GM10266 (cell line): ENCODE results near the gene EXOC6B.

ENCODE experiments used
- DNase-seq: peaks from one replicate; pipeline ENCODE4 v3.0.0; 2012; ENCODE audit errors: extremely low spot score
- TF ChIP-seq, protein P1 (sequence below): IDR thresholded peaks from 2 replicates; pipeline ENCODE4 v1.5.1; 2012; ENCODE audit warnings: mild to moderate bottlenecking, low read depth; ENCODE audit not compliant: control insufficient read depth, insufficient read depth; ENCODE audit errors: missing control alignments

Gene EXOC6B

DNA sequence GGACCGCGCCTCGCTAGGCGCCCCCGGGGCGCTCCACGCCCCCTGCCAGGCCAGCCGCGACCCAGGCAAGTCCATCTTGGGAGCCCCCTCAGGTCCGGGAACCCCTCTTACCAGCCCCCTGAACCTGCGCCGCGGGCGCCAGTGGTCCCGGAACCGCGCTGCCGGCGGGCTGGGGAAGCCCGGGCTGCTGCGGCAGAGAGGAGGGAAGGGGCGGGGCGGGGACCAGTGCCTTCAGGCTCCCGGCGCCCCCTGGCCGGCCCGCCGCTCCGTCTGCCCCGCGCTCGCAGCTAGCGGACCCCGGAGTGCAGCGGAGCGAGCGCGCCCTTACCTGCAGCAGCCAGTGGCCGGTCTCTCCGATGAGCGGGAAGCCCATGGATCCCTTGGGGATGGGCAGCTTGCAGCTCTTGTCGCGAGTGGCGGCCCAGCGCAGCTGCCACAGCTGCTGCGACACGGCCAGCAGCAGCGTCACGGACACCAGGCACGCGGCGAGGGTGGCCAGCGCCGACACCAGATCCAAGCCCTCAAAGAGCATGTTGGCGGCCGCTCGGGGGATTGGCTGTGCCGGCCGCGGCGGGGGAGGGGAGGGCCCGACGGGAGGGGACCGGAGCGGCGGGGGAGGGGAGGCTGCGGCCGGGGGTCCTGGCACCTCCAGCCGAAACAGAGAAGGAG lies 678.4 kb downstream of the EXOC6B start, which contains the start of gene CYP26B1:
TSS of gene CYP26B1 (minus strand) at position 560 of the 669 bp plus-strand sequence. CDS start at position 532, 28 bp downstream.
- TF ChIP-seq, protein P1, sequence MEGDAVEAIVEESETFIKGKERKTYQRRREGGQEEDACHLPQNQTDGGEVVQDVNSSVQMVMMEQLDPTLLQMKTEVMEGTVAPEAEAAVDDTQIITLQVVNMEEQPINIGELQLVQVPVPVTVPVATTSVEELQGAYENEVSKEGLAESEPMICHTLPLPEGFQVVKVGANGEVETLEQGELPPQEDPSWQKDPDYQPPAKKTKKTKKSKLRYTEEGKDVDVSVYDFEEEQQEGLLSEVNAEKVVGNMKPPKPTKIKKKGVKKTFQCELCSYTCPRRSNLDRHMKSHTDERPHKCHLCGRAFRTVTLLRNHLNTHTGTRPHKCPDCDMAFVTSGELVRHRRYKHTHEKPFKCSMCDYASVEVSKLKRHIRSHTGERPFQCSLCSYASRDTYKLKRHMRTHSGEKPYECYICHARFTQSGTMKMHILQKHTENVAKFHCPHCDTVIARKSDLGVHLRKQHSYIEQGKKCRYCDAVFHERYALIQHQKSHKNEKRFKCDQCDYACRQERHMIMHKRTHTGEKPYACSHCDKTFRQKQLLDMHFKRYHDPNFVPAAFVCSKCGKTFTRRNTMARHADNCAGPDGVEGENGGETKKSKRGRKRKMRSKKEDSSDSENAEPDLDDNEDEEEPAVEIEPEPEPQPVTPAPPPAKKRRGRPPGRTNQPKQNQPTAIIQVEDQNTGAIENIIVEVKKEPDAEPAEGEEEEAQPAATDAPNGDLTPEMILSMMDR = no peak
- no peak for DNase-seq

DNA sequence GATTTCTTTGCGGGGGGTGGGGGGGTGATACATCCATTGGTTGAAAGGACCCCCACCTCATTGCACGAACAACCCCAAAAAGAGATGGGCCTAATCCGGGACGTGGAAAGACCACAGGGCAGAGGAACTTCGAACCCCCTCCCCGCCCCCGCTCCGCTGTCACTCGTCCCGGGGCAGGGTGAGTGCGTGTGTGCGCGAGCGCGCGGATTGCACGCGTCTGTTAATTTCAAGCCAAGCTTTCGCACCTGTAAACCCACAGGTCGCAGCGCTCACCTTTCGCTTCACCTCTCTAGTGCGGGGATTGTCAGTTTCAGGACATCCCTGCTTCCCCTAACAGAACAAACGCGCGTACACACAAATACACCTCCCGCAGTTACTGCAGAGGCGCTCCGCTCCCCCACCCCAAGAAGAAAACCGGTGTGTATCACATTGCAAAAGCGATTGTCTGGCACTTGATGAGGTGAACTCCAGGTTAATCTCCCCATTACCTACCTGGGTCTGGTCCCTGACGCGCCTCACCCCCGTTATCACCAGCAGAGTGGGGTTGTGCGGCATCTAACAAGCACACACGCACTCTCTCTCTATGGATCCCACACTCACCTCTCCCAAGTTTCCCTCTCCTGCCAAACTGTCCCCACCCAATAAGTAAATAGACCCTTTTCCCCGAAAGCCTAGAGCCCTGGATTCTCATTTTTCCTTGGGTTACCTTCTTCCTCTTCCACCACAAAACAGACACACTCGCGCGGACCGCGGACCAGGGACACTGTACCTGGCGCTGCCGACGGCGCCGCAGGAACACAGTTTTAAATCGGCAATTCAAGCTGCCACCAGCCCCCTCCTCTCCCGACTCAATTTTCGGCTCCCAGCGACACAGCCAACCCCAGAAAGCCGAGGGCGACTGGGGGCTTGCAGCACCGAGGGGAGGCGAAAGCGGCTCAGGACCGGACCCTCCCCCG lies 679.2 kb downstream of the EXOC6B start:
- TF ChIP-seq, protein P1 = no peak
- DNase-seq = no peak

DNA sequence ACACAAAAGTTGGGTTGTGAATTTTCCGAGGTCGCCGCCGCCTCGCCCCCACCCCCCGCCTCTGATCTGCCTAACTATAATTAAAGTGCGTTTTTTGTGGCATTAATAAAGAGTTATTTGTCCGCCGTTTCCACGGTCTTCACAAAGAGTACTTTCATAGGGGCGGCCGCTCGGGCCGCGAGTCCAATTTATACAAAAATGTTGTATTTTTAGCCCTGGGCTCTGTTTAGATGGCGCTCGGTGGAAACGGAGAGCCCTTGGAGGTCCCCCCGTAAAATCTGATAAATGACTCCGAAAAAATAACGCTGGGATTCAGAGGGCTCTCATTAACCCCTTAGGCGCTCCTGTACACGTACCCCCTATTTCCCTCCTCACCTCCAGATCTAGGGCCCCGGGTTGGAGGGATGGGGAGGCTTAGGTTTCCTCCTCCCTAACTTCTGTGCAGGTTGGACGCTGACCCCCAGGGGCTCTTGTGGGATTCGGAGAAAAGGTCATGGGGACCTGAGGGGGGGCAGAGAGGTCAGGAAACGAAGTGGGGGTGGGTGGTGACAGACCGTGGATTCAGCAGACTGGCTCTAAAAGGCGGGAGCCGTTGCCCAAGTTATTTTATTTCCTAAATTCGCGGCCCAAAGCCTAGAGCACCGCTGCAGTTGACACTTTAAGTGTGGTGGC lies 680.0 kb downstream of the EXOC6B start:
- DNase-seq = no peak
- TF ChIP-seq, protein P1 = no peak

DNA sequence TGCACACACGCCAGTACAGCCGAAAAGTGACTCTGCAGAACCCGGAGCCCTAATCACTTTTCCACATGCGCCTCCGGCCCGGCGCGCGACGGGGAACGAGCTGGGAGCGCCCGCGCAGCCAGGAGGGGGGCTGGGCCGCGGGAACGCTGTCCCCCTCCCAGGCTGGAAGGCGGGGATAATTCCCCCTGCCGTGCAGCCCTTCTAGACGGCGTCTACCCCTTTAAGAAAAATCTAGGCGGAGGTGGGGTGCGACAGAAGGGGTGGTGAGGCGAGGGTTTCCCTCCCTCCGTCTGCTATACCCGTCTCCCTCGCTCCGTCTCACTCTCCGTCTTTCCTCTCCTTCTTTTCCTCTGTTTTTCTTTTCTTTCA lies 680.6 kb downstream of the EXOC6B start:
- TF ChIP-seq, protein P1 = no peak

DNA sequence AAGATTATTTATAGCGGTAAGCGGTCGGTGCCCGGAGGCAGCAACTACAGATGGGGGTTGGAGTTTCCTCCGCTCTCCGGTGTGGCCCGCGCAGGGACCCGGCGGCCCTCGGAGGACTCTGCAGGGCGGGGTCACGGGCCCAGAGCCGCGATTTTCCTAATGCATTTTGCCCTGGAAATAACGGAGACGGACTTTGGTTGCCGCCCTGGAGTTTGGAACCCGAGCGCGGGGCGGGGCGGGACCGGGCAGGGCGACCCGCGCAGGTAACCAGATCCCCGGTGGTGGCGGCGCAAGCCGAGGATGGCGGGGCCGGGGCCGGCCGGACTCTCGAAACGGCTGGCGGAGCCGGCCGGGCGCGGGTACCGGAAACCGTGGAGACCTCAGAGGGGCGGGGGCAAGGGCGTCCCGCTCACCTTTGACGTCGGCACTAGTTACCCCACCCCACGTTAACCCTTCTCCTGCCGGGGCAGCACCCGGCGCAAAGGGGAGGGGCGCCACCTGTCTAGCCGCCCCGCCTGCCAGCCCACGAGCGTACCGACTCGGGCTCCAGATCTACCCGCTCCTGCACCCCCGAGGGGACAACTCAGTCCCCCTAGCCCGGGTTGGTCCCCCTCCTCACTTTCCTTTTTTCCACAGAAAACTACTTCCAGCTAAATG lies 681.1 kb downstream of the EXOC6B start:
- no peak for DNase-seq
- TF ChIP-seq, protein P1 = no peak

More for the DNA sequence above, 680.6 kb downstream of the EXOC6B start:
- no peak for DNase-seq

DNA sequence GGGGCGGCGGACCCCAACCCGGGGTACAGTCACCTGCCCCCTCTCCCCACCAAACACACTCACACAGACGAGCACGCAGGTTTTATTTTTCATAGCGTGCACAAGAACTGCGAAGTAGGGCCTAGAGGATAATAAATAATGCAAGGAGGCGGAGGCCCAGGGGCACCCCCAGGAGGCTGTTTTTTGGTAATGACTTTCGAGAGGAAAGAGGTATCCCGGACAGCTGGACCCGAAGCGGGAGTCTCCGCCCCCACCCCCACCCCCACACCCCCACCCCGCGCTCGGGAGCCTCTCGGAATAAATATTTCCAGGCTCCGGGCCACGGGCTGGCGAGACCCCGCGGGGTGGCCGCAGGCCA lies 681.6 kb downstream of the EXOC6B start:
- TF ChIP-seq, protein P1 = no peak
- DNase-seq = no peak
